Gastroesophageal sphincter (tissue), 3 donors: ENCODE data around the gene CABLES2.

ENCODE experiments used
- EP300 ChIP-seq: sonication (generic); formaldehyde crosslinking; IDR thresholded peaks from one replicate; pipeline ENCODE4 v1.6.1; 2017; ENCODE audit warnings: antibody characterized with exemption, mild to moderate bottlenecking
- POLR2A ChIP-seq, 2 donors: fragments of 450-650 bp; IDR thresholded peaks; one replicate each; pipeline ENCODE4 v1.6.1; 2017; ENCODE audit warnings: antibody characterized with exemption in 2 of 2, mild to moderate bottlenecking in 2 of 2, moderate library complexity in 1 of 2
- POLR2AphosphoS5 ChIP-seq: sonication (generic); formaldehyde crosslinking; IDR thresholded peaks from one replicate; pipeline ENCODE4 v1.6.1; 2017; ENCODE audit warnings: antibody characterized with exemption
- TF ChIP-seq, protein P1 (sequence below), 4 experiments: fragments of 200-600 bp in 2 of 4; fragments of 450-650 bp in 2 of 4; sonication (generic) in 1 of 4; IDR thresholded peaks; one replicate each; pipeline ENCODE4 v1.5.1; 2017 to 2019; ENCODE audit warnings: antibody characterized with exemption in 4 of 4, mild to moderate bottlenecking in 2 of 4, moderate library complexity in 2 of 4

DNA sequence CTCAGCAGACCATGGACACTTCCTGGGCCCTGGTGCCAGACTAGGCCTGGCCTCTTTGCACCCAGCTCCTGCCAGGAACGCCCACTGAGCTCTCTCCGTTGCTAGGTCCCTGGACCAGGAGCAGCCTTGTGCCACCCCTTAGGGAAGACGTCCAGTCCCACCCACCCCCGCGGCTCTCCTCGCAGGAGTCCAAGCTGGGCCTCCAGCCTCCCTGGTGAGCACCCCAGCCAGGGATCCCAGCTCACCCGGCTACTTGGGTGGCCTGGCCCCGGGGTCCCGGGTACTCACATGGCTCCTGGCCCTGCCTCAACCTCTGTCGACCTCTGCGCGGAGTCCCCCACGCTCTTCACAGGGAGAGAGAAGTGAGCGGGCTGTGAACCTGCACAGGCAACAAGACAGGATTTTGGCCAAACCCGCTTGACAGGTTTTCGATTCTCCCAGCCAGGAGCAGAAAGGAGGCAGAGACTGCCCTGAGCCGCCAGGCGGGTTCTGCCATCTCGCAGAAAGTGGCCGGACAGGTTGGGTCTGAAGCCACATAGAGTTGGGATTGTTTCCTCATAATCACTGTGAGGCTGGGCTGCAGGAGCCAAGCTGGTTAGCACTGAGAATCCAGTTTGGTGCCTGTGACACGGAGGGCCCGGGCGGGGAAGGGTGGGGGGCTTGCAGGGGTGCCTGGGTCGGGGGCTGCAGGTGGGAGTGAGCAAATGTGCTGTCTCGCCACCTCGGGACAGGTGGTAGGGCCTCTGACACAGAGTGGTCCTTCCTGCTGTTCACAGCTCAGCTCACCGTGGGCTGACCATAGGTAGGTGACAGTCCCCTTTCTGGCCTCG, 20.3 kb upstream of the CABLES2 start, which contains the start of gene RBBP8NL:
- TF ChIP-seq, protein P1, sequence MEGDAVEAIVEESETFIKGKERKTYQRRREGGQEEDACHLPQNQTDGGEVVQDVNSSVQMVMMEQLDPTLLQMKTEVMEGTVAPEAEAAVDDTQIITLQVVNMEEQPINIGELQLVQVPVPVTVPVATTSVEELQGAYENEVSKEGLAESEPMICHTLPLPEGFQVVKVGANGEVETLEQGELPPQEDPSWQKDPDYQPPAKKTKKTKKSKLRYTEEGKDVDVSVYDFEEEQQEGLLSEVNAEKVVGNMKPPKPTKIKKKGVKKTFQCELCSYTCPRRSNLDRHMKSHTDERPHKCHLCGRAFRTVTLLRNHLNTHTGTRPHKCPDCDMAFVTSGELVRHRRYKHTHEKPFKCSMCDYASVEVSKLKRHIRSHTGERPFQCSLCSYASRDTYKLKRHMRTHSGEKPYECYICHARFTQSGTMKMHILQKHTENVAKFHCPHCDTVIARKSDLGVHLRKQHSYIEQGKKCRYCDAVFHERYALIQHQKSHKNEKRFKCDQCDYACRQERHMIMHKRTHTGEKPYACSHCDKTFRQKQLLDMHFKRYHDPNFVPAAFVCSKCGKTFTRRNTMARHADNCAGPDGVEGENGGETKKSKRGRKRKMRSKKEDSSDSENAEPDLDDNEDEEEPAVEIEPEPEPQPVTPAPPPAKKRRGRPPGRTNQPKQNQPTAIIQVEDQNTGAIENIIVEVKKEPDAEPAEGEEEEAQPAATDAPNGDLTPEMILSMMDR (IDR thresholded peaks at IDR 0.05) = no peak
- TF ChIP-seq POLR2A (IDR thresholded peaks at IDR 0.05) (no peak), EP300 (no peak), POLR2AphosphoS5 (no peak)
